Activated naive CD4-positive, alpha-beta T cell treated with anti-CD3 and anti-CD28 coated beads, Interleukin-2, amount 50 U/mL, for 16 hours (primary cell): ENCODE measurements around the gene FAHD1.
"Not testable (repeated sequence)": the region's sequence is repeated elsewhere in the genome, so short reads cannot be mapped to it uniquely, and the experiment has no call there.

Source experiments
- DNase-seq: peaks from one replicate; pipeline ENCODE4 v3.0.0-alpha.2; 2020

The FAHD1 gene

GRCh38 chr16:1790261-1790610 is 36.8 kb upstream of the FAHD1 start:
- DNase-seq, result no peak

DNA sequence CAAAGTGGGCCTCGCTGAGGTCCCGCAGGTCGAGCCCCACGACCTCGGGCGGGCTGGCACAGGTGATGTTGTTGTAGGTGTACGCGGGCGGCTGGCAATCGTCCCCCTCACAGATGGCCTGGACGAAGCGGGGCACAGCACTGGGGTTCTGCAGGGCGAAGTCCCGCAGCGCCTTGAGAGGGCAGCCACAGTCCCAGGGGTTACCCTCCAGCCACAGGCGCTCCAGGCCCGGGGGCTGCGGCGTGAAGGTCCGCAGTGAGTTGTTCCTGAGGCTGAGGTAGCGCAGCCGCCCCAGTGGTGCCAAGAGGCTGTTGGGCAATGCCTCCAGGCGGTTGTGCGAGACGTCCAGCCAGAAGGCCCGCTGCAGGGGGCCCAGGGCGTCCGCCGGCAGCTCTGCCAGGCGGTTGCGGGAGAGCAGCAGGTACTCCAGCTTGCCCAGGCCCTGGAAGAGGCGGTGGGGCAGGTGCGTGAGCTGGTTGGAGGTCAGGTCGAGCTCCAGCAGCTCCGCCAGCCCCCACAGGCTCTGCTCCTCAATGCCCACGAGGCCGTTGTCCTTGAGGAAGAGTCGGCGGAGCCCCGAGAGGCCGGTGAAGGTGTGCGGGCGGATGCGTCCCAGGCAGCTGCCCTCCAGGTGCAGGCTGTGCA is 36.3 kb upstream of the FAHD1 start:
- DNase-seq, result no peak

GRCh38 chr16:1791256-1791942 is 35.6 kb upstream of the FAHD1 start:
- peak; percentile 9 for DNase-seq

DNA sequence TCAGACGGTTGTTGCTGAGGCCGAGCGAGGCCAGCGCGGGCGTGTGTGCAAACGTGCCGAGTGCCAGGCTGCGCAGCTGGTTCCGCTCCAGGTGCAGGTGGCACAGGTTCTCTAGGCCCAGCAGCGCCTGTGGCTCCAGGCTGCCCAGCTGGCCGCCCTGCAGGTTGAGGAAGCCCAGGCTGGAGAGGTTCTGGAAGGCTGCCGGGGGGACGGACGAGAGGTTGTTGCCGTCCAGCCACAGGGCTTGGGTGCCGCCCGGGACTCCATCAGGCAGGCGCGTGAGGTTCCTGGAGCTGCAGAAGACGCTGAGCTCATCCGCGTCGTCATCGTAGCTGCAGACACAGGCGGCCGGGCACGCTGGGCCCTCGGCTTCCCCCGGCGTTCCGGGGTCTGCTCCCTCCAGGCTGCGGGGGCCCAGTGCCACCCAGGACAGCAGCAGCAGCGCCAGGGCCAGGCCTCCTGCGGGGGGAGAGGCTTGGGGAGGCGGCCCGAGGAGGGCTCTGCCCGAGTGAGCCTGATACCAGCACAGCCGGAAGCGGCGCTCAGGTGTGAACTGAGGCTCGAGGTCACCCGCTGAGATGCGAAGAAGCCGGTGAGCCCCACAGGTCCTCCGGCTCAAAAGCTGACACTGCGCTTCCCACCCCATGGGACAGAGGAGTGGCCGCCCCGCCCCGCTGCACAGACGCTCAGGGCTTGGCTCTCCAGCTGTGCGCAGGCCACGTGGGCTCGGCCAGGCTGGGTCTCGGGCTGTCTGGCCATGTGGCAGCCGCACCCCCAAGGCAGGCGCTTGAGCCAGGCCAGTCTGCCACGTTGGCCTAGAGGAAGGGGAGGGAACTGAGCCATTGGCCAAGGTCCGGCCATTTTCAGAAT is 34.8 kb upstream of the FAHD1 start:
- peak; percentile 9 for DNase-seq

- no peak for DNase-seq
These were observed 34.0 kb upstream of the FAHD1 start for GRCh38 chr16:1792836-1793577.

GRCh38 chr16:1793578-1794220 is 33.3 kb upstream of the FAHD1 start, which contains the start of gene IGFALS:
TSS of gene IGFALS (minus strand) at chr16:1793705. CDS start at chr16:1793652, 53 bp downstream.
- DNase-seq, result no peak

DNA sequence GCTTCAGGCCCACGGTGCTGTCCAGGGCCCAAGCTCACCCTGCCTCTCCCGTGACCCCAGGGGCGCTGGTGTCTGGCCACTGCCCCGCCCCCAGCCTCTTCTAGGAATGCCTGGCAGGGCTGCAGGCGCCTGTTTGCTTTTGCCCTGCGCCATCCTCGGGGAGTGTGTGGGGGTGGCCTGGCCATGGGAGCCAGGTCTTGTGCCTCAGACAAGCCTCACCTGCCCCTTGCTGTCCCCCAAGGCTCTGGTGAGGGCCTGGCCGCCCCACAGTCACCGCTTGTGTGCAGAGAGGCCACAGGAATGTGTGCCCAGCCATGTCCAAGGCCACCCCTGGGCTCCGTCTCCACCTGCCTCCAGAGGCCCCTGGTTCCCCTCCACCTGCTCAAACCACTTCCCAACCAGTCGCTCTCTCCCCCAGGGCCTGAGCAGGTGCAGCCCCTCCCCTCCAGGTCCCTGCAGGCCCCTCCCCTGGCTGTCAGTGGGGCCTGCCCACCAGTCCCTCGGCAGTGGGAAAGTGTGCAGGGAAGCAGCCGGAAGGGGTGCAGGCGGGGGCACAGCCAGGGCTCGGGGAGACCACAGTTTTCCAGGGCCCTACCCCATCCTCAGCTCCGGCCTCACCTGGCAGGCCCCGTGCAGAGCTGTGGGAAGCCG is 32.7 kb upstream of the FAHD1 start:
- DNase-seq, result peak; percentile 9

DNA sequence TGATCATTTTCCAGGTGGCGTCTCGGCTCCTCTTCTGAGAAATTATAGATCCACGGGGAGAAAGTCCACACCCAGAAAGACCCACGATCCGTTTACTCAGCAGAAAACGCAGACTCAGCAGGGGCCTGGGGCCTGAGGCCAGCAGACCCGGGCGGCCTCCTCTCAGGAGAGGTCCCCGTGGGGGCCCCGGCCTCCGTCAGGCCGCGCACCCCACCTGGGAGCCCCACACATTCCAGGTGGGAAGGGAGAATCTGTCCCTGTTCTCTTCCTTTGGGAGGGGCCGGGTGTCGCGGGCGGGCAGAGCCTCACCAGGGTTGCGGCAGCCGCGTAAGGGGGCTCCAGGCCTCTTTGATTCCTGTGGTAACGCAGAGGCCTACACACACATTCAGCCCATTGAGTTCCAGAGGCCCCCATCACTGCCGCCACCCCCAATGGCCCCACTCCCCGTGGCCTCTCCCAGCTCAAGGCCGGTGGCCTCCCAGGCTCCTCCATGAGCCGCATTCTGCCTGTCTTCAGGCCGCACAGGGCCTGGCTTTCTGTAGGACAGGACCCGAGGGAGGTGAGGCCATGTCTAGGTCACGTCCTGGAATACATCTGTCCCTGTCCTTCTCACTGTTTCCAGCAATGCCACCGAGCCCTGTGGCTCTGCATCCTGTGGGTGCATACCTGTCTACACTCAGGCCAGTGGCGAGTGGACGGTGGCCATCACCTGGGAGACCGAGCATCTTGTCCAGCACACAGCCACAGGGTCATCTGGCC is 31.9 kb upstream of the FAHD1 start:
- no peak for DNase-seq

DNA sequence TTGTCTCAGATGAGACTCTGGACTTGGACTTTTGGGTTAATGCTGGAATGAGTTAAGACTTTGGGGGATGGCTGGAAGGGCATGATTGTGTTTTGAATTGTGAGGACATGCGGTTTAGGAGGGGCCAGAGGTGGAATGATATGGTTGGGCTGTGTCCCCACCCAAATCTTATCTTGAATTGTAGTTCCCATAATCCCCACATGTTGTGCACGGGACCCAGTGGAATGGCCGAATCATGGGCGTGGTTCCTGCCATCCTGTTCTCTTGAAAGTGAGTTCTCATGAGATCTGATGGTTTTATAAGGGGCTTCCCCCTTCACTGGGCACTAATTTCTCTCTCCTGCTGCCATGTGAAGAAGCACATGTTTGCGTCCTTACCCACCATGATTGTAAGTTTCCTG is 27.7 kb upstream of the FAHD1 start:
- DNase-seq, result not testable (repeated sequence)

GRCh38 chr16:1800701-1801100 is 26.3 kb upstream of the FAHD1 start:
- DNase-seq, result no peak

GRCh38 chr16:1807626-1808025 is 19.4 kb upstream of the FAHD1 start:
- DNase-seq, result no peak

GRCh38 chr16:1808691-1809090 is 18.3 kb upstream of the FAHD1 start:
- DNase-seq, result no peak

DNA sequence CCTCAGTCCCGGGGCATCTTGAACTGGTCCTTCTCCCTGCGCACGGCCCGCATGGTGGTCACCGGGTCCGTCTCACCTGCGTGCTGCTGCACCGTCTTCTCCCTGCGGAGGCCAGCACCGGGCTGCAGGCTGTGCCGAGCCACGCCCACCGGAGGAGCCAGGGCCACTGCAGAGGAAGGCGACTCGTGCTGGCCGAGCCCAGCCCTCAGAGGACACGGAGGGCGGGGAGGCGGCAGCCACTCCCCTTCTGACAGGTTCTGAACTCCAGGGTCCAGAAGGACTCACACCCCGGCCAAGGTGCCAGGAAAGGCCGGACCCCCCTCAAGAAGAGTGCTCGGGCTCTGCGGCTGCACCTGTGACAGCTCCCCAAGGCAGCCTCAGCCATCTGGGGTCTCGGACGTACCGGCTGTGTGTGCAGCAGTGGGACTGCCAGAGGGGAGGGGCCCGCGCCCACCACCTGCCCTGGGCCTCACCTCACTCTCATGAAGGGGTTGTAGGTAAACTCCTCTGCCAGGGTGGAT is 17.7 kb upstream of the FAHD1 start:
- DNase-seq, result no peak

GRCh38 chr16:1810106-1810505 is 16.9 kb upstream of the FAHD1 start:
- DNase-seq, result no peak

- no peak for DNase-seq
These were observed 16.5 kb upstream of the FAHD1 start for GRCh38 chr16:1810536-1810935.

- DNase-seq, result peak; percentile 59
These were observed 14.3 kb upstream of the FAHD1 start for GRCh38 chr16:1812732-1813163.

- DNase-seq, result no peak
These were observed 11.5 kb upstream of the FAHD1 start for GRCh38 chr16:1815461-1815860.

GRCh38 chr16:1816396-1817275 is 10.4 kb upstream of the FAHD1 start:
- no peak for DNase-seq

- no peak for DNase-seq
These were observed 9.8 kb upstream of the FAHD1 start for GRCh38 chr16:1817276-1817589.

DNA sequence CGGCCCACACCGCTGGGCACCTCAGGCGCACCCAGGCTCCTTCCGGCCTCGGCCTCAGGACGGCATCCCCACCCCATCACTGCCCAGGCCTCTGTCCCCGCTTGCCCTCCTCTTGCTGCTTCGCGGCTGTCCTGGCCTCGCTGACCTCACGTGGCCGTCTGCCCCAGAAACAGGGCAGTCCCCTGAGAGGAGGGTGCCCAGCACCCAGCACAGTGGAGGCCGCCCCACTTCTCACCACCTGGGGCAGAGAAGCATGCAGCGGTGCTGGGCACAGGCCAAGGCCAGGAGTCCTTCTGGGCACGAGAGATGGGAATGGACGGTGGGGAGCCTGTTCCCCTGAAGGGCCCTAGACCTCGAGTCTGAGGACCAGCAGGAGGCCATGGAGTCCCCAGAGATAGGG is 9.3 kb upstream of the FAHD1 start:
- DNase-seq, result no peak
